SK-N-SH treated with all-trans-retinoic acid at 6 μM for 48 hours (cell line): Measurements from ENCODE around the gene ONECUT3.

ENCODE experiments used
- ATAC-seq: fragments of 200-7000 bp; cut with Tn5 transposase; 3 replicates; pipeline ENCODE4 v1.9.1; 2020; ENCODE audit warnings: mild to moderate bottlenecking, moderate library complexity
- ARNTL ChIP-seq: fragments of 450-650 bp; formaldehyde crosslinking; IDR thresholded peaks from 2 replicates; pipeline ENCODE4 v1.5.0; 2020; ENCODE audit warnings: low read depth, mild to moderate bottlenecking, moderate library complexity, borderline replicate concordance
- BACH2 ChIP-seq: fragments of 250-450 bp; sonication (Bioruptor Pico); IDR thresholded peaks from 2 replicates; pipeline ENCODE4 v1.9.0; 2021; ENCODE audit warnings: mild to moderate bottlenecking, borderline replicate concordance
- CSDC2 ChIP-seq: fragments of 250-450 bp; sonication (Bioruptor Pico); IDR thresholded peaks from 2 replicates; pipeline ENCODE4 v1.5.0; 2020; ENCODE audit warnings: mild to moderate bottlenecking, moderate library complexity
- ESRRG ChIP-seq: fragments of 250-450 bp; sonication (Bioruptor Pico); IDR thresholded peaks from 2 replicates; pipeline ENCODE4 v1.6.1; 2021; ENCODE audit warnings: mild to moderate bottlenecking
- GLIS3 ChIP-seq: fragments of 250-450 bp; sonication (Bioruptor Pico); IDR thresholded peaks from 2 replicates; pipeline ENCODE4 v1.5.0; 2020; ENCODE audit warnings: mild to moderate bottlenecking, moderate library complexity
- ISL1 ChIP-seq: fragments of 250-450 bp; sonication (Bioruptor Pico); IDR thresholded peaks from 2 replicates; pipeline ENCODE4 v2.1.2; 2022; ENCODE audit warnings: mild to moderate bottlenecking, moderate library complexity
- OSR1 ChIP-seq: fragments of 250-450 bp; sonication (Bioruptor Pico); IDR thresholded peaks from 2 replicates; pipeline ENCODE4 v1.8.0; 2022; ENCODE audit warnings: moderate library complexity, mild to moderate bottlenecking, inconsistent platforms
- PPARA ChIP-seq: fragments of 250-450 bp; sonication (Bioruptor Pico); IDR thresholded peaks from 2 replicates; pipeline ENCODE4 v1.5.0; 2020; ENCODE audit warnings: mild to moderate bottlenecking, borderline replicate concordance
- RARB ChIP-seq: fragments of 250-450 bp; sonication (Bioruptor Pico); IDR thresholded peaks from 2 replicates; pipeline ENCODE4 v1.8.0; 2021; ENCODE audit warnings: mild to moderate bottlenecking, moderate library complexity
- SNAI2 ChIP-seq: fragments of 250-450 bp; sonication (Bioruptor Pico); IDR thresholded peaks from 2 replicates; pipeline ENCODE4 v1.5.0; 2020; ENCODE audit warnings: mild to moderate bottlenecking, moderate library complexity
- TOX ChIP-seq: fragments of 250-450 bp; sonication (Bioruptor Pico); IDR thresholded peaks from 2 replicates; pipeline ENCODE4 v1.8.0; 2021; ENCODE audit warnings: mild to moderate bottlenecking, moderate library complexity, borderline replicate concordance
- ZC3H10 ChIP-seq: fragments of 250-450 bp; sonication (Bioruptor Pico); IDR thresholded peaks from 2 replicates; pipeline ENCODE4 v1.5.1; 2021; ENCODE audit warnings: mild to moderate bottlenecking, moderate library complexity
- ZFP3 ChIP-seq: fragments of 250-450 bp; sonication (Bioruptor Pico); IDR thresholded peaks from 2 replicates; pipeline ENCODE4 v1.5.0; 2020; ENCODE audit warnings: mild to moderate bottlenecking, moderate library complexity
- ZFP30 ChIP-seq: fragments of 450-650 bp; formaldehyde crosslinking; IDR thresholded peaks from 2 replicates; pipeline ENCODE4 v1.5.0; 2022; ENCODE audit warnings: mild to moderate bottlenecking, moderate library complexity
- ZNF565 ChIP-seq: fragments of 450-650 bp; formaldehyde crosslinking; conservative IDR thresholded peaks from 2 replicates; pipeline ENCODE4 v1.5.0; 2020; ENCODE audit warnings: low read depth, mild to moderate bottlenecking, moderate library complexity
- ZNF70 ChIP-seq: fragments of 450-650 bp; formaldehyde crosslinking; IDR thresholded peaks from 2 replicates; pipeline ENCODE4 v1.5.0; 2020; ENCODE audit warnings: mild to moderate bottlenecking, moderate library complexity
- ZNF8 ChIP-seq: fragments of 450-650 bp; formaldehyde crosslinking; IDR thresholded peaks from 2 replicates; pipeline ENCODE4 v1.5.0; 2020; ENCODE audit warnings: mild to moderate bottlenecking, moderate library complexity
- TF ChIP-seq, protein P1 (sequence below): fragments of 250-450 bp; sonication (Bioruptor Pico); IDR thresholded peaks from 2 replicates; pipeline ENCODE4 v1.5.1; 2021; ENCODE audit warnings: mild to moderate bottlenecking, moderate library complexity
- TF ChIP-seq, protein P2 (sequence below): fragments of 250-450 bp; sonication (Bioruptor Pico); IDR thresholded peaks from 2 replicates; pipeline ENCODE4 v1.5.1; 2020; ENCODE audit warnings: low read depth, mild to moderate bottlenecking, moderate library complexity
- TF ChIP-seq, protein P3 (sequence below): fragments of 250-450 bp; sonication (Bioruptor Pico); IDR thresholded peaks from 2 replicates; pipeline ENCODE4 v1.8.0; 2021; ENCODE audit warnings: low read depth, mild to moderate bottlenecking, moderate library complexity, borderline replicate concordance
- TF ChIP-seq, protein P4 (sequence below): fragments of 250-450 bp; sonication (Bioruptor Pico); IDR thresholded peaks from 2 replicates; pipeline ENCODE4 v1.8.0; 2020; ENCODE audit warnings: mild to moderate bottlenecking, moderate library complexity, borderline replicate concordance

Gene ONECUT3

DNA sequence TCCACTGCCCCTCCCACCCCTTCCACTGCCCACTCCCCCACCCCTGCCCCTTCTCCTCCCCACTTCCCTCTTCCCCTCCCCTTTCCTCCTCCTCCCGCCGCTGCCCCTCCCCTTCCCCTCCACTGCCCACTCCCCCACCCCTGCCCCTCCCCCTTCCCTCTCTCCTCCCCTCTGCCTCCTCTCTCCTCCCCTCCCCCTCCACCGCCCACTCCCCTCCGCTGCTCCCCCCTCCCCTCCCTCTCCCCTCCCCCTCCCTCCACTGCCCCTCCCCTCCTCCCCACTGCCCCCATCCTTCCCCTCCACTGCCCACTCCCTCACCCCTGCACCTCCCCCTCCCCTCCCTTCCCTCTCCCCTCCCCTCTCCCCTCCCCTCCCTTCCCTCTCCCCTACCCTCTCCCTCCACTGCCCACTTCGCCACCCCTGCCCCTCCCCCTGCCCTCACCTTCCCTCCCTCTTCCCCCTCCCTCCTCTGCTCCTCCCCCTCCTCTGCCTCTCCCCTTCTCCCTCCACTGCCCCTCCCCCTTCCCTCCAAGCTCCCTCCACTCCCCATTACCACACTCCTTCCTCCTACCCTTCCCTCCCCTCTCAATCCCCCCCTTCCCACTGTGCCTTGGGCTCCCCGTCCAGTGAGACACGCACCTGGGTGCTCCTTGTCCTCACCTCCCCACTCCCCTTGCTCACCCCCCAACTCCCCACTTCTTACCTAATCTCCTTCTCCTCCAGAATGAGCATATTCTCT lies 36.9 kb downstream of the ONECUT3 start (continued):
- TF ChIP-seq, protein P1, sequence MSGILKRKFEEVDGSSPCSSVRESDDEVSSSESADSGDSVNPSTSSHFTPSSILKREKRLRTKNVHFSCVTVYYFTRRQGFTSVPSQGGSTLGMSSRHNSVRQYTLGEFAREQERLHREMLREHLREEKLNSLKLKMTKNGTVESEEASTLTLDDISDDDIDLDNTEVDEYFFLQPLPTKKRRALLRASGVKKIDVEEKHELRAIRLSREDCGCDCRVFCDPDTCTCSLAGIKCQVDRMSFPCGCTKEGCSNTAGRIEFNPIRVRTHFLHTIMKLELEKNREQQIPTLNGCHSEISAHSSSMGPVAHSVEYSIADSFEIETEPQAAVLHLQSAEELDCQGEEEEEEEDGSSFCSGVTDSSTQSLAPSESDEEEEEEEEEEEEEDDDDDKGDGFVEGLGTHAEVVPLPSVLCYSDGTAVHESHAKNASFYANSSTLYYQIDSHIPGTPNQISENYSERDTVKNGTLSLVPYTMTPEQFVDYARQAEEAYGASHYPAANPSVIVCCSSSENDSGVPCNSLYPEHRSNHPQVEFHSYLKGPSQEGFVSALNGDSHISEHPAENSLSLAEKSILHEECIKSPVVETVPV, result no peak
- TF ChIP-seq OSR1 (CRISPR knock-in tag), result no peak
- TF ChIP-seq ZC3H10 (CRISPR knock-in tag), result no peak
- TF ChIP-seq, protein P2, sequence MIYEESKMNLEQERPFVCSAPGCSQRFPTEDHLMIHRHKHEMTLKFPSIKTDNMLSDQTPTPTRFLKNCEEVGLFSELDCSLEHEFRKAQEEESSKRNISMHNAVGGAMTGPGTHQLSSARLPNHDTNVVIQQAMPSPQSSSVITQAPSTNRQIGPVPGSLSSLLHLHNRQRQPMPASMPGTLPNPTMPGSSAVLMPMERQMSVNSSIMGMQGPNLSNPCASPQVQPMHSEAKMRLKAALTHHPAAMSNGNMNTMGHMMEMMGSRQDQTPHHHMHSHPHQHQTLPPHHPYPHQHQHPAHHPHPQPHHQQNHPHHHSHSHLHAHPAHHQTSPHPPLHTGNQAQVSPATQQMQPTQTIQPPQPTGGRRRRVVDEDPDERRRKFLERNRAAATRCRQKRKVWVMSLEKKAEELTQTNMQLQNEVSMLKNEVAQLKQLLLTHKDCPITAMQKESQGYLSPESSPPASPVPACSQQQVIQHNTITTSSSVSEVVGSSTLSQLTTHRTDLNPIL (CRISPR knock-in tag), result no peak

DNA sequence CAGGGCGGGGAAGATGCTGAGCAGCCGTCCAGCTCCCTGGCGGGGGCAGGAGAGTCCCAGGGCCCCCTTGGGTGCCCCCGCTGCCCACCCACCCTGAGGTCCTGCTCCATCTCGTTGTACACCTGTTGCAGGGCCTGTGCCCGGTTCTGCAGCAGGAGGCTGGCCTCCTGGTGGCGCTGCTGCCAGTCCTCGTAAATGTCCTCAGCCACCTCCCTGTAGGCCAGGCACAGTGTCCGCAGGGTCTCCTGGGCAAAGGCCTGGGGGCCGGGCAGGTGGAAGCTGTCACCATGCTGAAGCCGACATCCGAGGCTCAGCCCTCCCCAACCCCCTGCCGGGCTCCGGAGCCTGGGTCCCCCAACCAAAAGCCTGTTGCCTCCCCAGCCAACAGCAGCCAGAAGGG lies 38.6 kb downstream of the ONECUT3 start:
- ATAC-seq, result no peak
- TF ChIP-seq ARNTL (no peak), TOX (CRISPR knock-in tag) (no peak), ZNF70 (CRISPR knock-in tag) (no peak), ZC3H10 (CRISPR knock-in tag) (no peak), BACH2 (no peak), RARB (no peak), ESRRG (no peak), ZFP30 (CRISPR knock-in tag) (no peak), ZFP3 (no peak), CSDC2 (CRISPR knock-in tag) (no peak), OSR1 (CRISPR knock-in tag) (no peak), PPARA (no peak), ZNF565 (CRISPR knock-in tag) (no peak)
- TF ChIP-seq, protein P3, sequence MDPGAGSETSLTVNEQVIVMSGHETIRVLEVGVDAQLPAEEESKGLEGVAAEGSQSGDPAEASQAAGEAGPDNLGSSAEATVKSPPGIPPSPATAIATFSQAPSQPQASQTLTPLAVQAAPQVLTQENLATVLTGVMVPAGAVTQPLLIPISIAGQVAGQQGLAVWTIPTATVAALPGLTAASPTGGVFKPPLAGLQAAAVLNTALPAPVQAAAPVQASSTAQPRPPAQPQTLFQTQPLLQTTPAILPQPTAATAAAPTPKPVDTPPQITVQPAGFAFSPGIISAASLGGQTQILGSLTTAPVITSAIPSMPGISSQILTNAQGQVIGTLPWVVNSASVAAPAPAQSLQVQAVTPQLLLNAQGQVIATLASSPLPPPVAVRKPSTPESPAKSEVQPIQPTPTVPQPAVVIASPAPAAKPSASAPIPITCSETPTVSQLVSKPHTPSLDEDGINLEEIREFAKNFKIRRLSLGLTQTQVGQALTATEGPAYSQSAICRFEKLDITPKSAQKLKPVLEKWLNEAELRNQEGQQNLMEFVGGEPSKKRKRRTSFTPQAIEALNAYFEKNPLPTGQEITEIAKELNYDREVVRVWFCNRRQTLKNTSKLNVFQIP (CRISPR knock-in tag), result no peak
- TF ChIP-seq, protein P4, sequence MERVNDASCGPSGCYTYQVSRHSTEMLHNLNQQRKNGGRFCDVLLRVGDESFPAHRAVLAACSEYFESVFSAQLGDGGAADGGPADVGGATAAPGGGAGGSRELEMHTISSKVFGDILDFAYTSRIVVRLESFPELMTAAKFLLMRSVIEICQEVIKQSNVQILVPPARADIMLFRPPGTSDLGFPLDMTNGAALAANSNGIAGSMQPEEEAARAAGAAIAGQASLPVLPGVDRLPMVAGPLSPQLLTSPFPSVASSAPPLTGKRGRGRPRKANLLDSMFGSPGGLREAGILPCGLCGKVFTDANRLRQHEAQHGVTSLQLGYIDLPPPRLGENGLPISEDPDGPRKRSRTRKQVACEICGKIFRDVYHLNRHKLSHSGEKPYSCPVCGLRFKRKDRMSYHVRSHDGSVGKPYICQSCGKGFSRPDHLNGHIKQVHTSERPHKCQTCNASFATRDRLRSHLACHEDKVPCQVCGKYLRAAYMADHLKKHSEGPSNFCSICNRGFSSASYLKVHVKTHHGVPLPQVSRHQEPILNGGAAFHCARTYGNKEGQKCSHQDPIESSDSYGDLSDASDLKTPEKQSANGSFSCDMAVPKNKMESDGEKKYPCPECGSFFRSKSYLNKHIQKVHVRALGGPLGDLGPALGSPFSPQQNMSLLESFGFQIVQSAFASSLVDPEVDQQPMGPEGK (CRISPR knock-in tag), result no peak

DNA sequence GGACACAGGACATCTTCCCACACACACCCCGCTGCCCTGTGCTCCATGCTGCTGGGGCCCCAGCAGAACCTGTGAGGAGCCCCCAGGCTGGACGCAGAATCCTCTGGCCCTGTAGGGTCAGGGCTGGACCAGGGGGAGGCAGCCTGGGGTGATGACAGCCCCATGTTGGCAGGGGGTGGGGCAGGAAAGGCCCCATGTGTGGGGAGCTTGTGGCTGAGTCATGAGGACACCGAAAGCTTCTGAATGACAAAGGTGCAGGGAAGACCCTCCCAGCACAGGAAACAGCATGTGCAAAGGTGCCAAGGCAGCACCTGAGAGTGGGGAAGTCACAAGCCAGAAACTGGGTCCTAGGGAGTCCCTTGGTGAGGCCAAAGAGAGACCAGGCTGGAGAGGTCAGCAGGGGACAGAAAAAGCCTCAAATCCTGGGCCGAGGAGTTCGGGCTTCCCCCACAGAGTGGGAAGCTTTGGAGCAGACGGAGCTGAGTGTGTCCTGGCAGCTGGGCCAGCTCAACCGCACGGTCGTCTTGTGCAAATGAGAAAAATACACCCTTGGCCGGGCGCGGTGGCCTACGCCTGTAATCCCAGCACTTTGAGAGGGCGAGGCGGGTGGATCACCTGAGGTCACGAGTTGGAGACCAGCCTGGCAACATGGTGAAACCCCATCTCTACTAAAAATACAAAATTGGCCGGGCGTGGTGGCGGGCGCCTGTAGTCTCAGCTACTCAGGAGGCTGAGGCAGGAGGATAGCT lies 41.3 kb downstream of the ONECUT3 start:
- ATAC-seq, result no peak

More for the DNA sequence above, 41.3 kb downstream of the ONECUT3 start:
- TF ChIP-seq ZNF70 (CRISPR knock-in tag), result no peak
- TF ChIP-seq, protein P3 (CRISPR knock-in tag), result no peak
- TF ChIP-seq, protein P4 (CRISPR knock-in tag), result no peak
- TF ChIP-seq, protein P2 (CRISPR knock-in tag), result no peak
- TF ChIP-seq ZC3H10 (CRISPR knock-in tag), result no peak
- TF ChIP-seq GLIS3 (CRISPR knock-in tag), result no peak
- TF ChIP-seq ZNF8 (CRISPR knock-in tag), result no peak
- TF ChIP-seq ZNF565 (CRISPR knock-in tag), result no peak
- TF ChIP-seq ARNTL, result no peak
- TF ChIP-seq ZFP30 (CRISPR knock-in tag), result no peak
- no peak for TF ChIP-seq OSR1 (CRISPR knock-in tag)
- TF ChIP-seq SNAI2, result no peak
- TF ChIP-seq ISL1 (CRISPR knock-in tag), result no peak
